BE2C (cell line): ENCODE results near the gene ZNF410.

ENCODE experiments used
- DNase-seq: peaks from one replicate; pipeline ENCODE4 v3.0.0-alpha.2; 2020
- H3K27me3 ChIP-seq: fragments of 250-450 bp; sonication (Bioruptor Pico); 2 replicates; pipeline ENCODE4 v1.5.1; 2020; ENCODE audit warnings: mild to moderate bottlenecking
- H3K36me3 ChIP-seq: fragments of 250-450 bp; sonication (Bioruptor Pico); 2 replicates; pipeline ENCODE4 v1.5.1; 2020; ENCODE audit warnings: mild to moderate bottlenecking
- H3K4me1 ChIP-seq: fragments of 250-450 bp; sonication (Bioruptor Pico); 2 replicates; pipeline ENCODE4 v1.5.1; 2020
- H3K4me3 ChIP-seq: 2 replicates; pipeline ENCODE4 v1.5.1; 2011; ENCODE audit warnings: low read depth, low read length
- H3K9me3 ChIP-seq: fragments of 250-450 bp; sonication (Bioruptor Pico); 2 replicates; pipeline ENCODE4 v1.5.1; 2020
- TF ChIP-seq, protein P1 (sequence below): IDR thresholded peaks from 2 replicates; pipeline ENCODE4 v1.5.1; 2012; ENCODE audit warnings: mild to moderate bottlenecking, low read depth, low read length

The ZNF410 gene

DNA sequence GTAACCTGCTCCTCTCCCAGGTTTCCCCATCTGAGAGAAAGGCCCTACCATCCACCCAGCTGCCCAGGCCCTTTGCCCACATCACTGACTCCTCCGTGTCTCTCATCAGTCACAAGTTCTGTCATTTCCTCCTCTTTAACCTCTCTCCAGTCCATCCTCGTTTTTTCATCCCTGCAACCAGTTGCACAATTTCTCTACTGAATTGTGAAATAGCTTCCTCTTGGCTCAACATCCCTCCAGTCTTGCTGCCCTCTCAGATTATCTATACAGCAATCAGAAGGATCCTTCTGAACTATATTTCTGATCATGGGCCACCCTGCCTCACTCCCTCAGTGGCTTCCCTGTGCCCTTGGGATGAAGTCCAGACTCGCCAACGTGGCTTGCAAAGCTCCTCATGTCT lies 56.4 kb downstream of the ZNF410 start:
- no peaks in the 10 kb centered on the region for H3K4me1 ChIP-seq
- TF ChIP-seq, protein P1, sequence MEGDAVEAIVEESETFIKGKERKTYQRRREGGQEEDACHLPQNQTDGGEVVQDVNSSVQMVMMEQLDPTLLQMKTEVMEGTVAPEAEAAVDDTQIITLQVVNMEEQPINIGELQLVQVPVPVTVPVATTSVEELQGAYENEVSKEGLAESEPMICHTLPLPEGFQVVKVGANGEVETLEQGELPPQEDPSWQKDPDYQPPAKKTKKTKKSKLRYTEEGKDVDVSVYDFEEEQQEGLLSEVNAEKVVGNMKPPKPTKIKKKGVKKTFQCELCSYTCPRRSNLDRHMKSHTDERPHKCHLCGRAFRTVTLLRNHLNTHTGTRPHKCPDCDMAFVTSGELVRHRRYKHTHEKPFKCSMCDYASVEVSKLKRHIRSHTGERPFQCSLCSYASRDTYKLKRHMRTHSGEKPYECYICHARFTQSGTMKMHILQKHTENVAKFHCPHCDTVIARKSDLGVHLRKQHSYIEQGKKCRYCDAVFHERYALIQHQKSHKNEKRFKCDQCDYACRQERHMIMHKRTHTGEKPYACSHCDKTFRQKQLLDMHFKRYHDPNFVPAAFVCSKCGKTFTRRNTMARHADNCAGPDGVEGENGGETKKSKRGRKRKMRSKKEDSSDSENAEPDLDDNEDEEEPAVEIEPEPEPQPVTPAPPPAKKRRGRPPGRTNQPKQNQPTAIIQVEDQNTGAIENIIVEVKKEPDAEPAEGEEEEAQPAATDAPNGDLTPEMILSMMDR = no peak
- H3K27me3 ChIP-seq = no peaks in the 10 kb centered on the region
- DNase-seq = no peak
- no peaks in the 10 kb centered on the region for H3K9me3 ChIP-seq
- H3K4me3 ChIP-seq = no peak overlapping the region
- H3K36me3 ChIP-seq = no peaks in the 10 kb centered on the region

DNA sequence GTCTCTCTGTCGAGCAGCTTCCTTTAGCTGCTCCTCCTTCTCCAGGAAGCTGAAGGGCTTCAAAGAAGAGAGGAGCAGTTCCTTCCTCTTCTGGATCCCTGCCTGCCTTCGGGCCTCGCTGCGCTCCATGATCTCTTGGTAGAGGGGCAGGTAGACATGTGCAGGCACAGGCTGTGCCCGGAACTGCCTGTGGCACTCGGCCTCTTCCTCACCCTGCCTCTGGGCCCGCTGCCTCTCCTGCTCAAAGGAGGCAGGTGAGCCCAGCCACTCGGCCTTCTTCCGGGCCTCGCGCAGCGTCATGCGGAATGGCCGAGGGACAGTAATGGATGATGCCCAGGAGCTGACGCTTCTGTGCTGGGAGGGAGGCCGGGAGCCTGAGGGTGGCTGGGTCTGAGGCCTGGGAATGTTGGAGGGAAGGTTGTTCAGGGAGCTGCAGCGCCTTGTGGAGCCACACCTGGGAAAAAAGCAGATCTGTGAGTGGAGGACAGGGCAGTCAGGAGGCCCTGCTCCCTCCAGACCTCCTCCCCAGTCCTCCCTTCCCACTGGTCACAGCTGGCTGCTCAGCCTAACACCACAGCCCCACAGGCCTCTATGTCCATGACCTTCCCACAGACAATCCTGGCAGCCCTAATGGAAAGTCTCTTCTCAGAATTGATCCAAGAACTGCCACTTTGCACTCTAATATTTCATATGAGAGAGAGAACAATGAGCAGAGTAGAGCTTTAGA lies 57.9 kb downstream of the ZNF410 start:
- TF ChIP-seq, protein P1 = no peak
- DNase-seq = no peak

DNA sequence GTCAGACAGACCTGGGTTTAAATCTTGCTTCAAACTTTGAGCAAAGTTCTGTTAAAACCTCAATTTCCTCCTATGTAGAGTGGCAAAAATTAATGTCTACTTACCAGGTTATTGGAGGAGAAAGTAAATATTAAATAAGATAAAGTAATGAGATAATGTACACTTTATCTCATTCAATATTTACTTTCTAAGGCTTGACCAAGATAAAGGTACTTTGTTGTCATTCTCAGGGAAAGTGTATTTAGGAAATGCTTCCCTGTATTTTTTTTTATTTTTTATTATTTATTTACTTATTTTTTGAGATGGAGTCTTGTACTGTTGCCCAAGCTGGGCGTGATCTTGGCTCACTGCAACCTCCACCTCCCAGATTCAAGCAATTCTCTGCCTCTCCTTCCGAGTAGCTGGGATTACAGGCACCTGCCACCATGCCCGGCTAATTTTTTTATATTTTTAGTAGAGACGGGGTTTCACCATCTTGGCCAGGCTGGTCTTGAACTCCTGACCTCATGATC lies 58.6 kb downstream of the ZNF410 start:
- DNase-seq = no peak
- H3K4me1 ChIP-seq = no peaks in the 10 kb centered on the region

More for the DNA sequence above, 57.9 kb downstream of the ZNF410 start:
- Histone ChIP-seq H3K4me3 (no peak overlapping the region), H3K27me3 (no peaks in the 10 kb centered on the region), H3K9me3 (no peaks in the 10 kb centered on the region), H3K36me3 (no peaks in the 10 kb centered on the region), H3K4me1 (no peaks in the 10 kb centered on the region)

DNA sequence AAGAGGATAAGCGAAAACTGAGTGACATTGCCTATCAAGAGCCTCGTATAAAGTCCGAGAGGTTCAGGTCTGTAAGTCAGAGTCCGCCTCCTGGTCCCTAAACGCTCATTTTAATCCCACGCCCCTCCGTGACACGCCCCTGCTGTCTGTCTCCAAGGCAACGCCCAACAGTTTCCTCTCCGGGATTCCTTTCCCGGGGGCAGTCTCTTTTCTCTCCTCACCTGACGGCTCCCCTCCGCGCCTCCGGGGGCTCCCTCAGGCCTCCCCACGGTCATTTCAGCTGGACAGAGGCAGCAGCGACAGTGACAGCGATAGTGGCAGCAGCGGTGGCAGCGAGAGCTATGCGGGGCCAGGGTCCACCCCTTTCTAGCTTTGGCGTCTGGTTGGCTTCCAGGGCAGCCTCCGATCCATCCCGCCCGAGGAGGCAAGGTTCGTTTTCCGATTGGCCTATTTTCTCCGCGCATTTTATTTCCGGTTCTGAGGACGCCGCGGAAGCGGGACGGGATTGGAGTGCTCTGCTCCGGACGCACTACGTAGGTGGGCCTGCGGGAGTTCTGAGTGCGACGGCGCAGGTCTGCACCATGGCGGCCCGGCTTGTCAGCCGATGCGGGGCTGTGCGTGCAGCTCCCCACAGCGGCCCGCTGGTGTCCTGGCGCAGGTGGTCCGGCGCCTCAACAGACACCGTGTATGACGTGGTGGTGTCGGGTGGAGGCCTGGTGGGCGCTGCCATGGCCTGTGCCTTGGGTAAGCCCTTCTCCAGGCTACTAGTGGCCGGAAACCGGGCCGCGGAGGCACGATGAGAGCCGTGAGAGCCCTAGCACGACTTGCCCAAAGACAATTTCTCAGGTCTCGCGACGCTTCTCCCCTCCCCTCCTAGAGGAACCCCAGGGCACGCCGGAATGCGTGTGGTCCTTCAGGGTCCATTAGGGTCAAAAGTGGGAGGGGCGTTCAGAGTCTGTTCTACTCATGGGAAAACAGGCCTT lies 63.4 kb downstream of the ZNF410 start, which contains the start of the genes COQ6 and FAM161B:
Gene COQ6 (plus strand): TSS at position 551 of the 983 bp plus-strand sequence. CDS start 31 bp downstream, at position 582.
Gene FAM161B (minus strand): TSS at position 343 of the 983 bp plus-strand sequence. CDS start 68 bp downstream, at position 275.
- no peaks in the 10 kb centered on the region for H3K4me1 ChIP-seq
- DNase-seq = peak; percentile 94
- TF ChIP-seq, protein P1 = peak; percentile 10; the same call in 1 of the 2 replicates
- peaks cover 8% of the 10 kb centered on the region for H3K36me3 ChIP-seq
- no peaks in the 10 kb centered on the region for H3K27me3 ChIP-seq
- peak within 1 kb of the TSS; percentile 77 for H3K4me3 ChIP-seq
- H3K9me3 ChIP-seq = no peaks in the 10 kb centered on the region

More for the DNA sequence above, 58.6 kb downstream of the ZNF410 start:
- H3K36me3 ChIP-seq = no peaks in the 10 kb centered on the region
- TF ChIP-seq, protein P1 = no peak
- H3K4me3 ChIP-seq = no peak overlapping the region
- H3K9me3 ChIP-seq = no peaks in the 10 kb centered on the region
- no peaks in the 10 kb centered on the region for H3K27me3 ChIP-seq

DNA sequence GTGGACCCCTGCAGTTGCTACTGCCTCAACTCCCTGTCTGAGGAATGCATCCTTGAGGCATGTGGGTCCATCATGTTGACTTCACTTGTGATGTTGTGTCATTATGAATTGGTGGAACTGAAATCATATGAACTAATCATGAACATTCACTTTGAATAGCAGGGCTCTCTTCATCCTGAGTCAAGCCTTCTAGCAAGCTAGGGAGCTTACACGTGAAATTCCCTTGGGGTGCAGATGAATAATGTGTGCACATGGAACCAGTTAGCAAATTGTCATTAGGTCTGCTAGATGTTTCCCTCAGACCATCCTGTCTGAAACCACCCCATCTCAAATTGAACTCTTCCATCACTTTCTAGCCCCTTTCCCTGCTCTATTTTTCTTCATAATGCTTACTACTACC lies 67.1 kb downstream of the ZNF410 start:
- Histone ChIP-seq H3K36me3 (peaks cover 21% of the 10 kb centered on the region), H3K9me3 (no peaks in the 10 kb centered on the region), H3K4me1 (no peaks in the 10 kb centered on the region), H3K4me3 (no peak overlapping the region), H3K27me3 (no peaks in the 10 kb centered on the region)
- no peak for DNase-seq
- TF ChIP-seq, protein P1 = no peak
